GM19099 (cell line): Measurements from ENCODE around the gene THAP7.

ENCODE experiments used
- POLR2A ChIP-seq: IDR thresholded peaks from 3 replicates; pipeline ENCODE4 v1.6.1; 2011; ENCODE audit warnings: low read depth; ENCODE audit not compliant: insufficient read length; ENCODE audit errors: extremely low read depth

The THAP7 gene

GRCh38 chr22:21032037-21032867 lies 30.3 kb upstream of the THAP7 start, which contains the start of gene SLC7A4:
SLC7A4 (minus strand) TSS chr22:21032561; CDS start chr22:21031812, 749 bp downstream.
- TF ChIP-seq POLR2A, result no peak

GRCh38 chr22:21031545-21032036 lies 29.7 kb upstream of the THAP7 start:
- TF ChIP-seq POLR2A, result no peak

GRCh38 chr22:21030621-21031544 lies 29.0 kb upstream of the THAP7 start:
- no peak for TF ChIP-seq POLR2A

GRCh38 chr22:21030032-21030431 lies 28.1 kb upstream of the THAP7 start:
- no peak for TF ChIP-seq POLR2A

- no peak for TF ChIP-seq POLR2A
Observed at GRCh38 chr22:21029486-21030025, 27.6 kb upstream of the THAP7 start.

DNA sequence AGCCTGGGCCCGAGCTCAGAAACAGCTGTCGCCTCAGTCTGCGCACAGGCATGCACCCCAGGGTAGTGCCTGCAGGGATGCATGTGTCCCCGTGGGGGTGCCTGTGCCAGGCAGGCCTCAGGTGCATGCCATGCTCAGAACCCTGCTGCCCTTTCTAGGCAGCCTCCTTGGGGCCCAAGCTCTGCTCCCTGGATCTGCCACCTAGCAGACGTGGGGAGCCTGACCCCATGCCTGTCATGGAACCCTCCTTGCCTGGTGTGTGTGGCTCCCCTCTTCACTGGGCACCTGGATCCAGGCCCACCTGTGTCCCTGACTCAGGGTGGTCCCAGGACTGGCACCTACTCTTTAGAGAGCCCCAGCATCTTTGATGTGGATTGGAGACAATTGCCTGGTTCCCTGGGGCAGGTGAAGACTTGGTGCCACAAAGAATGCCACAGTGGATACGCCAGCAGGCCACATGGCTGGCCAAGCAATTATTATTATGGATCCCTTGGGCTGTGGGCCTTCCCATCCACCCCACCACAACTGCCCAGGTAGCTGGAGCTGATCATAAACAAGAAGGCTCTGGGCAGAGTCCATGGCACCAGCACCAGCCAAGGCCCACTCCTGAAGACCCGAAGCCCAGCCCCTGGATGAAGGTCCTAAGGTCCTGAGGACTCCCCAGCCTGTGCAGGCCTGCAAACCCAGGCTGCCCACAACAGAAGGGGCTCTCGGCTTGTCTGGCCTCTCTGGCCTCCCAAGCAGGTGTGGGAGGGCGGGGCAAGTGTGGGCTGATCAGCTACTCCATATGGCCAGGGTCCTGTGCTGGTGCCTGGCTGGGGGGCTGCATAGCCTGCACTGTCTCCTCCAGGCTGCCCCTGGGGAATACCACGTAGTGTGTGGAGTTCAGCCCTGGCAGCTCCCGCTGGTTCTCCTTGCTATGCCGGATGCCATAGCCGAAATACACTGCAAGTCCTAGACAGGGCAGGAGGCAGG lies 26.6 kb upstream of the THAP7 start:
- no peak for TF ChIP-seq POLR2A

- TF ChIP-seq POLR2A, result no peak
Observed at GRCh38 chr22:21026783-21027692, 25.1 kb upstream of the THAP7 start.

DNA sequence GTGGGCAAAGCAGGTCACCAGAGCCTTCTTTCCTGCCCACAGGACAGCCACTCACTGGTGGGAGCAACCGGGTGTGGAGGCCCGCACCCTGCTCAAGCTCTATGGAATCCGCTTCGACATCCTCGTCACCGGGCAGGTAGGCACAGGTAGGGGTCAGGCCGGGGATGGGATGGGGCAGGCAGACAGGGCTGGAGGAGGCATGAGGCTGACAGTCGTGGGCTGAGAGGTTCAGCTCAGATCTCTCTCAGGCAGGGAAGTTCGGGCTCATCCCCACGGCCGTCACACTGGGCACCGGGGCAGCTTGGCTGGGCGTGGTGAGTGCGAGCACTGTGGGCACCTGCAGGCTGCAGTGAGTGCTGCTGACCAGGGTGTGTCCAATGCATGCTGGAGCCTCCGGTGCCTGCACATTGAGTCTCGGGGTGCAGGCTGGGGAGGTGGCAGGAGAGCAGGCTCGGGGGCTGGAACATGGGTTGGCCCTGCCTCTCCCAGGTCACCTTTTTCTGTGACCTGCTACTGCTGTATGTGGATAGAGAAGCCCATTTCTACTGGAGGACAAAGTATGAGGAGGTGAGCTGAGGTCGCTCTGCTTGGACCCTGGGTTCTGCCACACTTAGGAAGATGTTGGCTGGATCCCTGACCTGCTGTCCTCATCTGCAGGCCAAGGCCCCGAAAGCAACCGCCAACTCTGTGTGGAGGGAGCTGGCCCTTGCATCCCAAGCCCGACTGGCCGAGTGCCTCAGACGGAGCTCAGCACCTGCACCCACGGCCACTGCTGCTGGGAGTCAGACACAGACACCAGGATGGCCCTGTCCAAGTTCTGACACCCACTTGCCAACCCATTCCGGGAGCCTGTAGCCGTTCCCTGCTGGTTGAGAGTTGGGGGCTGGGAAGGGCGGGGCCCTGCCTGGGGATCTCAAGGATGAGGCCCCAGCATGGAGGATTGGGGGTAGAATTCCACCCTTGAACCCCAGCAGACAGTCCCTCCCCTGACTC lies 24.1 kb upstream of the THAP7 start:
- TF ChIP-seq POLR2A, result no peak

DNA sequence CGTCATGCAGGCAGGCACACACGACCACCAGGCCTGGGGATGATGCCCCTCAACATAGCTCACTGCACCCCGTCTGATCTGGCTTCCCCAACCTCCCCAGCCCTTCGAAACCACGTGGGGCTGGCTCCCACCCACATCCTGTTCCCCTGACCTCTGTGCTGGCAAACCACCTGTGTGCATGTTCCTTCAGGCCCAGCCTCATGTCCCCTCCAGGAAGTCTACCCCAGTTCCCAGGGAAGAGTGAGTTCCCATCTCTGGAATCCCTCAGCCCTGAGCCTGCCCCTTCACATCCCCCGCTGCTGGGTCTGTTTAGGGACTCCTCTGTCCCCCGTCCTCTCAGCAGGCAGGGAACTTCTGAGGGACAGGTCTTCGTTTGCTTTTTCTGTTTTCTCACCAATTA lies 23.3 kb upstream of the THAP7 start:
- TF ChIP-seq POLR2A, result no peak

- no peak for TF ChIP-seq POLR2A
Observed at GRCh38 chr22:21022955-21023614, 21.2 kb upstream of the THAP7 start.

DNA sequence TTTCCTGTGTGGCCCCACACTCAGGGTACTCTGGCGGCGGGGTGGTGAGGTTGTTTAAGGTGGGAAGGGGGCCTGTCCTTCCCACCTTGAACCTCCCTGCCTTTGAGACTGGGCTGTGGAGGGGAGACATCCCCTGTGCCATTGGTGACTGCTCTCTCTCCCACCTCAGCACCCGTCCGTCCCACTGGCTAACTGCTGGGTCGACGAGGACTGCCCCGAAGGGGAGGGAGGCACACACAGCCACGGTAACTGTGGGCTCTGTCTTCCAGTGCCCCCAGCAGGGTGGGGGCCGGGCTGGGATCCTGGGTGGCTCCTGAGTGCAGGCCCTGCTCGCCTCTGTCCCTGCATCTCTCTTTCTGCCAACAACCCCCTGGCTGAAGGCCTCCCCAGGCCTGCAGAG lies 20.6 kb upstream of the THAP7 start:
- no peak for TF ChIP-seq POLR2A
